Measurements from ENCODE around the gene ASTN2.

GRCh38 chr9:116549061-116549664 lies 865.7 kb downstream of the ASTN2 start:
- no peak for TF ChIP-seq CTCF (IDR thresholded peaks at IDR 0.05)
- TF ChIP-seq POLR2A (IDR thresholded peaks at IDR 0.05), result no peak
- no peak for TF ChIP-seq POLR2AphosphoS5 (IDR thresholded peaks at IDR 0.05)

Data from prostate gland (tissue), 2 donors.